ENCODE results near the gene HMGN1.

Gene HMGN1, protein sequence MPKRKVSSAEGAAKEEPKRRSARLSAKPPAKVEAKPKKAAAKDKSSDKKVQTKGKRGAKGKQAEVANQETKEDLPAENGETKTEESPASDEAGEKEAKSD

DNA sequence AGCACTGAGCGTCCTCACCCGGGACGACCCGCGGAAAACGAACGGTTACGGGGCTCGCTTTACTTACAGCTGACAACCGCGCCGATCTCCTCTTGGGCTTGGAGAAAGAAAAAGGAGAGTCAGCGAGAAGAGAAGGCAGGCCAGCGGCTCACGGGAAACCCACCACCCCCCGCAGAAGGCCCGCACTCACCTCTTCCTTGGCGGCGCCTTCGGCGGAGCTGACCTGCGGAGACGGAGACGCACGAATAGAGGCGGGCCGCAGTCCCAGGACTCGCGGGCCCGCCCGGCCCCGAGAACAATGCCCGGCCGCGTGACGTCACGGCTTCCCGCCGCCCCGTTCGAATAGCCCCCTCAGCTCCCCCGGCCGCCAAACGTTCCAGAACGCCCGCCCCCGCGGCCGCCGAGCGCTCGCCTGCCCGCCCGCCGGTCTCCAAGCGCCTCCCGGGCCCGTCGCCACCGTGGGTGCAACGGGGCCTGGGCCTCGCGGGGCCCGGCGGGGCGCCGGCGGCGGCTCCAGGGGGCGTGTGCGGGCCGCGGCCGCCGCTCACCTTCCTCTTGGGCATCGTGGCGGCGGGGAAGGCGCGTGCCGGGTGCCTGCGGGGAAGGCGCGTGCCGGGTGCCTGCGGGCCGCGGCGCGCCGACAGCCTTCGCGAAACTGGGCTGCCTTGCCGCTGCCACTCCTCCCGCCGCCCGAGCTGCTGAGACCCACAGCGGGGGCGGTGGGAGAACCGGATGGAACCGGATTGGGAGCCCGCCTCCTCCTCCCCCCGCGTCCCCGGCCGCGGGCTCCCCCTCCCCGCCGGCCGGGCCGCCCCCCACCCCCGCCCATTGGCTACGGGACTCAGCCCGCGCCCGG is at the start of gene HMGN1:
Gene HMGN1 (minus strand): TSS at position 734 of the 856 bp plus-strand sequence. CDS start 171 bp downstream, at position 563.
- peak; percentile 87 for DNase-seq (ENCODE audit: low read depth)
- H3K4me3 ChIP-seq (replicated peaks; ENCODE audit: low read depth, low read length), result peak within 1 kb of the TSS; percentile 77
- TF ChIP-seq, protein P1, sequence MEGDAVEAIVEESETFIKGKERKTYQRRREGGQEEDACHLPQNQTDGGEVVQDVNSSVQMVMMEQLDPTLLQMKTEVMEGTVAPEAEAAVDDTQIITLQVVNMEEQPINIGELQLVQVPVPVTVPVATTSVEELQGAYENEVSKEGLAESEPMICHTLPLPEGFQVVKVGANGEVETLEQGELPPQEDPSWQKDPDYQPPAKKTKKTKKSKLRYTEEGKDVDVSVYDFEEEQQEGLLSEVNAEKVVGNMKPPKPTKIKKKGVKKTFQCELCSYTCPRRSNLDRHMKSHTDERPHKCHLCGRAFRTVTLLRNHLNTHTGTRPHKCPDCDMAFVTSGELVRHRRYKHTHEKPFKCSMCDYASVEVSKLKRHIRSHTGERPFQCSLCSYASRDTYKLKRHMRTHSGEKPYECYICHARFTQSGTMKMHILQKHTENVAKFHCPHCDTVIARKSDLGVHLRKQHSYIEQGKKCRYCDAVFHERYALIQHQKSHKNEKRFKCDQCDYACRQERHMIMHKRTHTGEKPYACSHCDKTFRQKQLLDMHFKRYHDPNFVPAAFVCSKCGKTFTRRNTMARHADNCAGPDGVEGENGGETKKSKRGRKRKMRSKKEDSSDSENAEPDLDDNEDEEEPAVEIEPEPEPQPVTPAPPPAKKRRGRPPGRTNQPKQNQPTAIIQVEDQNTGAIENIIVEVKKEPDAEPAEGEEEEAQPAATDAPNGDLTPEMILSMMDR (IDR thresholded peaks at IDR 0.05; ENCODE audit: low read length, missing control alignments), result no peak

DNA sequence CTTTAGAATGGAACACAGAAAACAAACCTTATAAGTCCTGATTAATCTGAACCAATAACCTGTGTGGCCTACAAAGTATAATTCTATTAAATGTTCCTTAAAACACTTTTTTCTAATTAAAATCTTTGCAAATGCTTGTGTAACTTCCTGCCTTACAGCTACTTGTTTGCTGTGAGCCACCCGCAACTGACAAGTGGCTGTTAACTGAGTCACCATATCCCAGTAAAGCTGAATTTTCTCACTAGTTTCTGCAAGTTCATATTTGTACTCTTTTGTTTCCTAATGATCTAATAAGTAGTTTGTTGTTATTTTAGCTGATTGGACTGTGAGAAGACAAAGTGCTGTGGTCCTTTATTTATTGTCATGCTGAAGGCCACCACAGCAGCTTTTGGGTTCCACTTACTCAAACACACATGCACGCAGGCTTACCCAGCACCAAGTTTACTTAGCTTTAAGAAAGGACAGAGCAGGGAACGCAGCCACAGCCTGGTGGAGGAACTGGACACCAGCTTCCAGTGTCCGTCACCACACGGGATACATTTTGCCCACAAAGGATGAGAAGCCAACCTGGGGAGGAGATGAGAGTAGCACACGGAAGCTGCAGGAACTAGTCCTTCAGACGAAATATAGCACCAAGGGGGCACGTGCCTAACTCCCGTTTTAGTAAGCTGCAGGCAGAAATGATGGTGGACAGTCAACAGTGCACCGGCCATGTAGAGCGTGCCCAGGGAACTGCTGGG is 48.9 kb upstream of the HMGN1 start:
- TF ChIP-seq, protein P1 (IDR thresholded peaks at IDR 0.05; ENCODE audit: low read length, missing control alignments), result no peak
- DNase-seq (ENCODE audit: low read depth), result no peak
- H3K4me3 ChIP-seq (replicated peaks; ENCODE audit: low read depth, low read length), result no peak overlapping the region

DNA sequence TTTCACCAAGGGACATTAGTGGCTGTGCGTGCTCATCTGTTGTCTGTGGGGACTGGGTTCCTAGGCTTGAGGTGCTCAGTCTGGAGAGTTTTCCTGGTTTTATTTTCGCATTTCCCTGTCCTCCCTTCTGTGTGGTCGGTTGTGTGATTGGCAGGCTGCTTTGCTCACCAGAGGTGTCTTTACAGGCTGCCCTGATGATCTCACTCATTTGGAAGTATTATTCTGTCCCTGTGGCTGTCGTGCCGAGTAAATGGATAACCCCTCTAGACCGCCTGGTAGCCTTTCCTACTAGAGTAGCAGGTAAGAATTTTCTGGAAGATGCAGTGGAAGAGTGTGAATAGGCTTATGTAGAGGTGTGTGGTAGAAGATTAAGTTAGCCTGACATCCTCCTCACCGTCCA is 44.1 kb upstream of the HMGN1 start:
- TF ChIP-seq, protein P1 (IDR thresholded peaks at IDR 0.05; ENCODE audit: low read length, missing control alignments), result no peak
- no peak overlapping the region for H3K4me3 ChIP-seq (replicated peaks; ENCODE audit: low read depth, low read length)
- DNase-seq (ENCODE audit: low read depth), result no peak

DNA sequence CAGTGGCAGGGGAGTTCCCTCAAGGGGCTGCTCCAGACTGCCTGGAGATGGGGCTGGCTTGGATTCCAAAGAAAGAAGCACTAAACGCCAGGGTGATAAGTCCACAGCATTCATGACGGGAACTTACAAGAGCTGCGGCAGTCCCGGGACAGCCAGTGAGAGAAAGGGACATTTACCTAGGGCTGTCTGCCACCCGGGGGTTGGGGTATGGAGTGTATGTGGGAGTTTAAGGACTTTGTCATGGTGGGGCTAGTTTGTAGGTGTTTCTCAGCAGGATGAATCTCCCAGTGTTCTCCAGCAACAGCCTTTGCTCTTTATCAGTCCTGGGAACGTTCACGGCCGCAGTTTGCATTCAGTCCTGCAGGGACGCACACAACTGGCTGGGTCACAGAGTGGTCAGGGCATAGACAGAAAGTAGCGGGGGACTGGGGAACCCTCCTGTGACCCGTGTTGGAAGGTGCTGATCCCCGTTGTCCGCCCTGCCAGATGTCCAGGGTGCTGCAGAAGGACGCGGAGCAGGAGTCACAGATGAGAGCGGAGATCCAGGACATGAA is 41.4 kb upstream of the HMGN1 start:
- TF ChIP-seq, protein P1 (IDR thresholded peaks at IDR 0.05; ENCODE audit: low read length, missing control alignments), result no peak
- H3K4me3 ChIP-seq (replicated peaks; ENCODE audit: low read depth, low read length), result no peak overlapping the region
- DNase-seq (ENCODE audit: low read depth), result no peak

DNA sequence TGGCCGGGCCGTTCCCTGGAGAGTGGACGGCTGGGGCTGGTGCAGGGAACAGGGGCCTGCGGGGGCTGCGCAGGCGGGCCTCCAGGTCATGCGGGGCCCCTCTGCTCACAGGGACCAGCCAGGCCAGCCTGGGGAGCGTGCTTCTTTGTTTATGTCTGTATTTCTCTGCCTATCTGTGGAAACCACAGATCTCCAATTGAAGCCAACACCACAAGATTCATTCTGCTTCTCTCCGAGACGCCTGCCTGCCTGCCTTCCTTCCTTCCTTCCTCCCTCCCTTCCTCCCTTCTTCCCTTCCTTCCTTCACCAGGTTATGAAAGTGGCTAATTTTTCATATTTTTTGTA is 39.9 kb upstream of the HMGN1 start:
- no peak for DNase-seq (ENCODE audit: low read depth)
- TF ChIP-seq, protein P1 (IDR thresholded peaks at IDR 0.05; ENCODE audit: low read length, missing control alignments), result no peak
- peak overlapping the region; percentile 65 for H3K4me3 ChIP-seq (replicated peaks; ENCODE audit: low read depth, low read length)

DNA sequence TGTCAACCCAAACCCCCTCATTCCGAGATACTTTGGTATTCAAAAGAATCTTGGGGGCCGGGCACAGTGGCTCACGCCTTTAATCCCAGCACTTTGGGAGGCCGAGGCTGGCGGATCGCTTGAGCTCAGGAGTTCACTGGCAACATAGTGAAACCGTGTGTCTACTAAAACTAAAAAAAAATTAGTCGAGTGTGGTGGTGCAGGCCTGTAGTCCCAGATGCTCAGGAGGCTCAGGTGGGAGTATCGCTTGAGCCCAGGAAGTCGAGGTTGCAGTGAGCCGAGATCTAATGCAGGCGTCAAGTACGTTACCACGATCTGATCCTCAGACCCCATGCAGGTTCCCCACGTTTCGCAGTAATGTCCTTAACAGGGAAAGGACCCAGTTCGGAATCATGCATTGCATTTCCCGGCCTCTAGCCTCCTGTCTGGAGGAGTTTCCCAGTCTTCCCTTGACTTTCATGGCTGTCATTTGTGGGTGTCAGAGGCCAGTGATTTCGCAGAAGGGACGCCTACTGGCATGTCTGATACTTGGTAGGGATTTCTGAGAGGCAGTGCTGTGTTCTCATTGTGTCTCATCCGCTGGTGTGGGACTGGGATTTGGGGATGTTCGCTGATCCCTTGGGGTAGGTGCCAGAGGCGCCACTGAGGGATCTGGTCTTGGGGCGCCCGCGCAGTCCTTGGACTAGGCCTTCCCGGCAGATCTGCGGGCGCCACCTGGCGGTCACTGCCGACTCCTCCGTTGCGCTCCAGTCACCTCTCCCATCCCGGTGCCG is 39.3 kb upstream of the HMGN1 start:
- H3K4me3 ChIP-seq (replicated peaks; ENCODE audit: low read depth, low read length), result peak overlapping the region; percentile 65
- TF ChIP-seq, protein P1 (IDR thresholded peaks at IDR 0.05; ENCODE audit: low read length, missing control alignments), result peak; percentile 78
- DNase-seq (ENCODE audit: low read depth), result peak; percentile 84
